ENCODE measurements around the gene HSPA1A. TPM values are rescaled to one million over a fixed set of nuclear protein-coding genes. Genes with fewer than 3 reads are reported as not detected.

Gene HSPA1A
- total and polyA plus RNA-seq, 9 of the 15 experiments (the other 6 are each of a cell fraction or from before 2014, with no cell fraction given): 2.2 to 273 (median 107) TPM

- TF ChIP-seq IRF2 (CRISPR knock-in tag; IDR thresholded peaks at IDR 0.05) (no peak), ZNF586 (CRISPR knock-in tag; conservative IDR thresholded peaks at IDR 0.05) (0 out of 2 replicates have a peak, but pooled peaks have one; percentile 55), ZBTB5 (IDR thresholded peaks at IDR 0.05) (no peak), FOSL1 (tag; conservative IDR thresholded peaks at IDR 0.05) (no peak), HNRNPL (IDR thresholded peaks at IDR 0.05; ENCODE audit: low read depth, low read length) (0 out of 2 replicates have a peak, but pooled peaks have one; percentile 60), RBM14 (IDR thresholded peaks at IDR 0.05; ENCODE audit: borderline replicate concordance, insufficient read depth, low read depth, low read length) (peak; percentile 83; the same call in 1 of the 2 replicates), NFXL1 (CRISPR knock-in tag; IDR thresholded peaks at IDR 0.05) (no peak), ZNF449 (CRISPR knock-in tag; IDR thresholded peaks at IDR 0.05) (no peak), TBL1XR1 (IDR thresholded peaks at IDR 0.05; ENCODE audit: low read length in 2 of 2) (peak; percentile 48 to 95; a peak in 3 of 4 replicates), CC2D1A (IDR thresholded peaks at IDR 0.05) (peak; percentile 67), ZBTB40 (IDR thresholded peaks at IDR 0.05) (no peak), ZBTB40 (CRISPR knock-in tag; IDR thresholded peaks at IDR 0.05) (no peak), ASH1L (IDR thresholded peaks at IDR 0.05; ENCODE audit: borderline replicate concordance, low read depth, partially characterized antibody) (no peak), BDP1 (IDR thresholded peaks at IDR 0.05; ENCODE audit: insufficient read depth, insufficient read length) (no peak), NCOA6 (IDR thresholded peaks at IDR 0.05) (no peak)
Observed at GRCh38 chr6:31827286-31828079, 12.1 kb downstream of the HSPA1A start, which contains the start of gene HSPA1B (continued).
